Fibroblast of lung (primary cell): Measurements from ENCODE around the gene NRCAM. TPM values are rescaled to one million over a fixed set of nuclear protein-coding genes. Genes with fewer than 3 reads are reported as not detected.

ENCODE experiments used
- DNase-seq, 2 donors: peaks; one replicate each; pipeline versions ENCODE4 v3.0.0 to v3.0.0-alpha.2; 2010; ENCODE audit warnings: low read depth in 2 of 2
- H2AFZ ChIP-seq: 2 replicates; pipeline ENCODE4 v1.5.1; 2012; ENCODE audit warnings: low read length, control low read depth, inconsistent platforms
- H3K27ac ChIP-seq: 2 replicates; pipeline ENCODE4 v1.5.1; 2011; ENCODE audit warnings: low read length, control low read depth; ENCODE audit not compliant: insufficient read depth
- H3K27me3 ChIP-seq: 2 replicates; pipeline ENCODE4 v1.5.1; 2011; ENCODE audit warnings: mild to moderate bottlenecking, low read length; ENCODE audit not compliant: control insufficient read depth, insufficient read depth
- H3K36me3 ChIP-seq: 2 replicates; pipeline ENCODE4 v1.5.1; 2011; ENCODE audit warnings: low read length; ENCODE audit not compliant: control insufficient read depth, insufficient read depth
- H3K4me1 ChIP-seq: 2 replicates; pipeline ENCODE4 v1.5.1; 2011; ENCODE audit warnings: low read length; ENCODE audit not compliant: control insufficient read depth, insufficient read depth; ENCODE audit errors: extremely low read depth
- H3K4me2 ChIP-seq: 2 replicates; pipeline ENCODE4 v1.5.1; 2011; ENCODE audit warnings: low read length, control low read depth; ENCODE audit not compliant: insufficient read depth; ENCODE audit errors: extremely low read depth
- H3K4me3 ChIP-seq, 4 experiments: fragments of 200-600 bp in 1 of 4; sonication (generic) in 1 of 4; replicated peaks in 1 of 4; 2 replicates each; pipeline ENCODE4 v1.5.1; 2011 to 2016; ENCODE audit warnings: low read length in 4 of 4, low read depth in 3 of 4, mild to moderate bottlenecking in 3 of 4, control low read depth in 2 of 4, inconsistent platforms in 1 of 4, mixed read lengths in 1 of 4; ENCODE audit not compliant: insufficient read depth in 1 of 4; ENCODE audit errors: control extremely low read depth in 1 of 4
- H3K79me2 ChIP-seq: 2 replicates; pipeline ENCODE4 v1.5.1; 2012; ENCODE audit warnings: mild to moderate bottlenecking, low read length, inconsistent platforms; ENCODE audit not compliant: control insufficient read depth, insufficient read depth
- H3K9ac ChIP-seq: 2 replicates; pipeline ENCODE4 v1.5.1; 2011; ENCODE audit warnings: mild to moderate bottlenecking, low read length, control low read depth; ENCODE audit not compliant: insufficient read depth
- H3K9me3 ChIP-seq: 2 replicates; pipeline ENCODE4 v1.5.1; 2012; ENCODE audit warnings: low read depth, low read length; ENCODE audit not compliant: control insufficient read depth, insufficient read depth
- H4K20me1 ChIP-seq: 2 replicates; pipeline ENCODE4 v1.5.1; 2011; ENCODE audit warnings: low read length; ENCODE audit not compliant: control insufficient read depth, insufficient read depth; ENCODE audit errors: extremely low read depth
- EZH2 ChIP-seq: IDR thresholded peaks from 2 replicates; pipeline ENCODE4 v1.5.1; 2012; ENCODE audit warnings: low read length, control low read depth, mild to moderate bottlenecking; ENCODE audit errors: missing control alignments
- polyA plus RNA-seq, 2 donors: library from polyadenylated mRNA; depleted of rRNA in 1 of 2; stranded (reverse) in 1 of 2; unstranded in 1 of 2; fragments of >200 nt; gene quantifications; 2 replicates each; pipeline ENCODE4 v1.2.1, GENCODE V29; 2011 to 2012; ENCODE audit warnings: missing spikeins in 1 of 2
- total RNA-seq: library from RNA; depleted of rRNA; stranded (reverse); fragments of >200 nt; gene quantifications from 2 replicates; pipeline ENCODE4 v1.2.1, GENCODE V29; 2014
- TF ChIP-seq, protein P1 (sequence below), 2 donors: IDR thresholded peaks in 1 of 2; conservative IDR thresholded peaks in 1 of 2; 1 replicate in 1 of 2; 2 replicates in 1 of 2; pipeline ENCODE4 v1.5.1; 2011 to 2012; ENCODE audit warnings: low read length in 2 of 2, control low read depth in 1 of 2, inconsistent platforms in 1 of 2, low read depth in 1 of 2, mild to moderate bottlenecking in 1 of 2

The NRCAM gene
- total and polyA plus RNA-seq, 2 donors (not counting 1 experiment from before 2014, with no cell fraction given) = 2.1 to 2.2 TPM

DNA sequence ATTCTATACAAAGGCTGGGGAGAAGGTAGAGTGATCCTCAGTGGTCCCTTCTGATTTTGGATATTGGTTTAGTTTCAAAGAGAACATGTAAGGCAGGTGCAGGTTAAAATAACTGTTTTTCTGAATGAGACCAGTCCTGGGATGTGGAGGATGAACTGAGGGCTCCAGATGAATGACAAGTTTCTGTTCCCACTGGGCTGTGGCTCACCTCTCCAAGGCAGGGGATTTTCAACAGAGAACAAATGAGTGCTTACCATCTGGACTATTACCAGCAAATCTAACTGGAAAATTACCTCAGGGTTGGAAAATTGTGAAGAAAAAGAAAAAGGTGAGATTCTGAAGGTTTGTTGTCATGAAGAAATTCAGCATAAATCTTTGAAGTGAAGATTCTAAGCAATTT, 334.1 kb downstream of the NRCAM start:
- Histone ChIP-seq H3K9me3 (no peaks in the 10 kb centered on the region), H3K9ac (no peak overlapping the region), H3K4me3 (no peak overlapping the region), H2AFZ (no peak overlapping the region), H3K27ac (no peak overlapping the region), H3K4me2 (no peak overlapping the region), H3K4me1 (peaks cover 2% of the 10 kb centered on the region), H3K79me2 (no peaks in the 10 kb centered on the region), H3K27me3 (no peaks in the 10 kb centered on the region), H3K36me3 (no peaks in the 10 kb centered on the region), H4K20me1 (no peaks in the 10 kb centered on the region)
- DNase-seq = no peak
- TF ChIP-seq, protein P1, sequence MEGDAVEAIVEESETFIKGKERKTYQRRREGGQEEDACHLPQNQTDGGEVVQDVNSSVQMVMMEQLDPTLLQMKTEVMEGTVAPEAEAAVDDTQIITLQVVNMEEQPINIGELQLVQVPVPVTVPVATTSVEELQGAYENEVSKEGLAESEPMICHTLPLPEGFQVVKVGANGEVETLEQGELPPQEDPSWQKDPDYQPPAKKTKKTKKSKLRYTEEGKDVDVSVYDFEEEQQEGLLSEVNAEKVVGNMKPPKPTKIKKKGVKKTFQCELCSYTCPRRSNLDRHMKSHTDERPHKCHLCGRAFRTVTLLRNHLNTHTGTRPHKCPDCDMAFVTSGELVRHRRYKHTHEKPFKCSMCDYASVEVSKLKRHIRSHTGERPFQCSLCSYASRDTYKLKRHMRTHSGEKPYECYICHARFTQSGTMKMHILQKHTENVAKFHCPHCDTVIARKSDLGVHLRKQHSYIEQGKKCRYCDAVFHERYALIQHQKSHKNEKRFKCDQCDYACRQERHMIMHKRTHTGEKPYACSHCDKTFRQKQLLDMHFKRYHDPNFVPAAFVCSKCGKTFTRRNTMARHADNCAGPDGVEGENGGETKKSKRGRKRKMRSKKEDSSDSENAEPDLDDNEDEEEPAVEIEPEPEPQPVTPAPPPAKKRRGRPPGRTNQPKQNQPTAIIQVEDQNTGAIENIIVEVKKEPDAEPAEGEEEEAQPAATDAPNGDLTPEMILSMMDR (conservative IDR thresholded peaks at IDR 0.05 in 1 of 2, IDR thresholded peaks at IDR 0.05 in 1 of 2; ENCODE audit: low read depth in 1 of 2, low read length in 2 of 2) = no peak
- TF ChIP-seq EZH2 = no peak

DNA sequence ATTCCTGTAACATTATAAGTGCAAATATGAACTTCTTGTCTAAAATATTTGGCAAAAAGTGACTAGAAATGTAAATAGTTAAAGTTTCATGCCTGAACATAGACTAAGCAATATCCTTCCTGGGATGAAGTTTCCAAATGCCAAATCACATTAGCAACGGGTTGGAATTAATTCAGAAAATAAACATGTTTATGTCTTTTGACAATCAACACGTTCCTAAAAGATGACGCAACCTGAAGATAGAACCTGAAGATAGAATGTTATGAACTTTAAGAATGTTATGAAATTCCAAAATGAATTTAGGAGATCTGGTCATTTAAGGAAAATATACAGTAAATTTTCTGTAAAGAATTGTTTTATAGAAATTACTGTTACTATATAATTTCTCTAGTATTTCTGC, 335.3 kb downstream of the NRCAM start:
- Histone ChIP-seq H3K4me1 (peaks cover 2% of the 10 kb centered on the region), H3K36me3 (no peaks in the 10 kb centered on the region), H3K4me2 (peak overlapping the region; percentile 17), H3K27ac (no peak overlapping the region), H3K9ac (no peak overlapping the region), H3K4me3 (no peak overlapping the region), H2AFZ (no peak overlapping the region), H3K27me3 (no peaks in the 10 kb centered on the region), H4K20me1 (no peaks in the 10 kb centered on the region), H3K9me3 (no peaks in the 10 kb centered on the region), H3K79me2 (no peaks in the 10 kb centered on the region)
- TF ChIP-seq, protein P1 (conservative IDR thresholded peaks at IDR 0.05 in 1 of 2, IDR thresholded peaks at IDR 0.05 in 1 of 2; ENCODE audit: low read depth in 1 of 2, low read length in 2 of 2) = no peak
- no peak for TF ChIP-seq EZH2
- DNase-seq = no peak

DNA sequence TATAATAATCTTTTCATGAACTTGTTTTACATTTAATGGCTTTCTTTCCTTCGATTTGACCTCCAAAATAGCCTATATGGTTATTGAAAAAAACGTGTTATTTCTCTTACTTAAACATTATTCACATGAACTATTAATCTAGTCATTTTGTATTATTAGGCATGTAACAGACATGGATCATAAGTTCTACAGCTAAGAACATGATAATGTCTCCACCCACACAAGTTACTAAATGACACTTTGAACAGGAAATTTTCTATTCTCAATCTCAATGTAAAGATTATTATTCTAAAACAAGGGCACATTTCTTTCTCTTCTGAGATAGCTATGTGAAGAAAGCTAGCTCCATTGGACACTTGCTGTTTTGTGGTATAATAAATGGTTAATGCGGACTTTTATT, 336.0 kb downstream of the NRCAM start:
- Histone ChIP-seq H3K4me2 (no peak overlapping the region), H3K9ac (no peak overlapping the region), H4K20me1 (no peaks in the 10 kb centered on the region), H3K4me3 (no peak overlapping the region), H3K9me3 (no peaks in the 10 kb centered on the region), H3K4me1 (peaks cover 2% of the 10 kb centered on the region), H3K27me3 (no peaks in the 10 kb centered on the region), H3K36me3 (no peaks in the 10 kb centered on the region), H3K27ac (no peak overlapping the region), H2AFZ (no peak overlapping the region), H3K79me2 (no peaks in the 10 kb centered on the region)
- DNase-seq = no peak
- TF ChIP-seq, protein P1 (conservative IDR thresholded peaks at IDR 0.05 in 1 of 2, IDR thresholded peaks at IDR 0.05 in 1 of 2; ENCODE audit: low read depth in 1 of 2, low read length in 2 of 2) = no peak
- TF ChIP-seq EZH2 = no peak
